Neuronal stem cell (in vitro differentiated cells): ENCODE data around the gene TOM1.

Source experiments
- DNase-seq: peaks from one replicate; pipeline ENCODE4 v3.0.0-alpha.2; 2013; ENCODE audit warnings: low spot score
- H2AFZ ChIP-seq: one replicate; pipeline ENCODE4 v1.6.1; 2013; ENCODE audit warnings: mild to moderate bottlenecking, low read length, inconsistent platforms
- H2AK5ac ChIP-seq: 2 replicates; pipeline ENCODE4 v1.6.1; 2013; ENCODE audit warnings: low read depth, mild to moderate bottlenecking, inconsistent platforms, low read length, moderate library complexity, mixed read lengths
- H2BK120ac ChIP-seq: 2 replicates; pipeline ENCODE4 v1.6.1; 2013; ENCODE audit warnings: low read depth, mild to moderate bottlenecking, inconsistent platforms, low read length, moderate library complexity, mixed read lengths
- H2BK12ac ChIP-seq: one replicate; pipeline ENCODE4 v1.6.1; 2013; ENCODE audit warnings: low read length, inconsistent platforms
- H2BK15ac ChIP-seq: 2 replicates; pipeline ENCODE4 v1.6.1; 2013; ENCODE audit warnings: mild to moderate bottlenecking, low read length, inconsistent platforms, mixed read lengths
- H2BK5ac ChIP-seq: one replicate; pipeline ENCODE4 v1.6.1; 2013; ENCODE audit warnings: inconsistent platforms, mild to moderate bottlenecking, low read length, moderate library complexity
- H3K14ac ChIP-seq: one replicate; pipeline ENCODE4 v1.6.1; 2013; ENCODE audit warnings: low read length, inconsistent platforms
- H3K18ac ChIP-seq: 2 replicates; pipeline ENCODE4 v1.6.1; 2013; ENCODE audit warnings: low read length, inconsistent platforms
- H3K23ac ChIP-seq: 2 replicates; pipeline ENCODE4 v1.6.1; 2013; ENCODE audit warnings: low read depth, mild to moderate bottlenecking, mixed read lengths, low read length, inconsistent platforms; ENCODE audit not compliant: poor library complexity
- H3K27ac ChIP-seq: replicated peaks from 3 replicates; pipeline ENCODE4 v1.5.1; 2013; ENCODE audit warnings: low read length, inconsistent platforms
- H3K27me3 ChIP-seq, 3 experiments: 2 replicates each; pipeline ENCODE4 v1.6.1; 2013; ENCODE audit warnings: low read length in 3 of 3, mild to moderate bottlenecking in 2 of 3, inconsistent platforms in 1 of 3, low read depth in 1 of 3, mixed read lengths in 1 of 3, moderate library complexity in 1 of 3; ENCODE audit not compliant: control insufficient read depth in 3 of 3, insufficient read depth in 3 of 3
- H3K36me3 ChIP-seq, 2 donors: replicated peaks in 1 of 2; 2 replicates each; pipeline ENCODE4 v1.6.1; 2013; ENCODE audit warnings: low read length in 2 of 2; ENCODE audit not compliant: control insufficient read depth in 2 of 2, insufficient read depth in 2 of 2
- H3K4ac ChIP-seq: 2 replicates; pipeline ENCODE4 v1.6.1; 2013; ENCODE audit warnings: inconsistent platforms, mild to moderate bottlenecking, low read length, moderate library complexity
- H3K4me1 ChIP-seq, 2 donors: 1 replicate in 1 of 2; 2 replicates in 1 of 2; pipeline ENCODE4 v1.6.1; 2013; ENCODE audit warnings: low read length in 2 of 2, low read depth in 1 of 2; ENCODE audit not compliant: control insufficient read depth in 2 of 2, insufficient read depth in 1 of 2
- H3K4me2 ChIP-seq: one replicate; pipeline ENCODE4 v1.6.1; 2013; ENCODE audit warnings: mild to moderate bottlenecking, low read length, inconsistent platforms; ENCODE audit not compliant: insufficient read depth, poor library complexity, severe bottlenecking
- H3K4me3 ChIP-seq, 2 donors: 2 replicates each; pipeline ENCODE4 v1.5.1; 2013; ENCODE audit warnings: low read length in 2 of 2, mild to moderate bottlenecking in 2 of 2, inconsistent platforms in 1 of 2, moderate library complexity in 1 of 2
- H3K79me1 ChIP-seq: one replicate; pipeline ENCODE4 v1.6.1; 2013; ENCODE audit warnings: low read depth, mild to moderate bottlenecking, inconsistent platforms, low read length, moderate library complexity
- H3K9ac ChIP-seq: one replicate; pipeline ENCODE4 v1.6.1; 2013; ENCODE audit warnings: mild to moderate bottlenecking, low read depth, low read length, inconsistent platforms; ENCODE audit not compliant: poor library complexity
- H3K9me3 ChIP-seq, 2 donors: replicated peaks in 1 of 2; 2 replicates each; pipeline versions ENCODE3 to v1.6.1; 2013; ENCODE audit warnings: low read length in 2 of 2, mild to moderate bottlenecking in 2 of 2, inconsistent platforms in 1 of 2, low read depth in 1 of 2, mixed read lengths in 1 of 2, moderate library complexity in 1 of 2; ENCODE audit not compliant: control insufficient read depth in 2 of 2, insufficient read depth in 1 of 2
- H4K8ac ChIP-seq: one replicate; pipeline ENCODE4 v1.6.1; 2013; ENCODE audit warnings: low read depth, mild to moderate bottlenecking, inconsistent platforms, low read length, moderate library complexity
- H4K91ac ChIP-seq: one replicate; pipeline ENCODE4 v1.6.1; 2013; ENCODE audit warnings: low read length, low read depth, mild to moderate bottlenecking, inconsistent platforms; ENCODE audit not compliant: poor library complexity
- WGBS, 2 donors: extraction: QIAGEN DNeasy Blood & Tissue Kit; methylation state at CpG; one replicate each; pipeline ENCODE4 v1.1.7; 2013; ENCODE audit warnings: missing lambda C conversion rate in 2 of 2, mixed read lengths in 1 of 2; ENCODE audit not compliant: insufficient read length in 2 of 2, insufficient replicate concordance in 1 of 2; ENCODE audit errors: extremely low coverage in 2 of 2; 5-methylcytosine and 5-hydroxymethylcytosine counted together

The TOM1 gene

DNA sequence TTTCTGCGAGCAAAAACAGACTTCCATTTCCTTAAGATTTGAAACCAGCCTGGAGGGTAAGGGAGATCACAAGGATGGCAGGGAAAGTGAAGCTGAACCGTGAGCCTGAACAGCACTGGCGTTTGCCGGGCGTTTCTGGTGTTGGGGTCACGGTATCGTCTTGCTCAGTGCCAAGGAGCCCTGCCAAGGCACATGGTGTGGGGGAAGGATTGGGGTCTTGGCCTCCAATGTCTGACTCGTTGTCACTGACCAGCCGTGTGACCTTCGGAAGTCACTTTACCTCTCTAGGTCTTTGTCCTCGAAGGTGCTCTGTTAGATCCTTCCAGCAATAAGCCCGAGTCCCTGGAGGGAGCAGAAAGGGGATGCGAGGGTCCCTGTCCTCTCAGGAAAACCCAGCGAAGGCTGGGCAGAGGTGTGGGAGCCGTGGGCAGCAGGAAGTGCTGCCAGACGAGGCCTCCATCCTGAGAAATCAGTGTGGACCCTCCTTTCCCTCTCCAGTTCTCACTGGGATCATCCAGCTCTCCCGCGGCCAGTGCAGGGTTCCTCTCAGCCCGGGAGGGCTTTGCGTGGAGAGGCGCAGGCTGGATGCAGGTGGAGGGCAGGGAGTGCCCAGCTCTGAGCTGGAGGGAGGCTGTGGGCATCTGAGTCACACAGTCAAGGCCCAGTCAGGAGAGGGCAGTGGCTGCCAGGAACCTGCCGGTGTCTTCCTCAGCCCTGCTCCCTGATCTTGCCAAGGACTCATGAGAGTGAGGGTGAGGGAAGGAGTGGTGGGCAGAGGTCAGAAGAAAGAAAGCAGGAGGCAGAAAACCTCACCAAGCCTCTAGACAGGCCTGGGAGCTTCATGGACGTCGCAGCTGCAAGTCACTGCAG, 18.9 kb downstream of the TOM1 start:
- no peak overlapping the region for H2AK5ac ChIP-seq
- H3K4me3 ChIP-seq: no peak overlapping the region
- no peak overlapping the region for H4K8ac ChIP-seq
- H3K27ac ChIP-seq: no peak overlapping the region
- no CpG with 5 or more reads among the region's 24 CpGs for WGBS, 2 donors
- no peaks in the 10 kb centered on the region for H3K9me3 ChIP-seq
- H2BK15ac ChIP-seq: no peak overlapping the region
- H2BK12ac ChIP-seq: no peak overlapping the region
- no peak overlapping the region for H3K14ac ChIP-seq
- H3K36me3 ChIP-seq: peaks cover 14 to 19% of the 10 kb centered on the region in 2 donors
- no peak overlapping the region for H3K18ac ChIP-seq
- no peaks in the 10 kb centered on the region for H3K27me3 ChIP-seq
- DNase-seq: no peak
- H2BK5ac ChIP-seq: no peak overlapping the region
- H3K4me2 ChIP-seq: no peak overlapping the region
- H3K9ac ChIP-seq: peak overlapping the region; percentile 63
- peak overlapping the region; percentile 52 for H3K23ac ChIP-seq
- H3K4ac ChIP-seq: no peak overlapping the region
- no peak overlapping the region for H2AFZ ChIP-seq
- peaks cover 1% of the 10 kb centered on the region for H3K79me1 ChIP-seq
- peak overlapping the region; percentile 64 for H2BK120ac ChIP-seq
- H4K91ac ChIP-seq: no peak overlapping the region
- peaks cover 0 to 3% of the 10 kb centered on the region in 2 donors for H3K4me1 ChIP-seq

DNA sequence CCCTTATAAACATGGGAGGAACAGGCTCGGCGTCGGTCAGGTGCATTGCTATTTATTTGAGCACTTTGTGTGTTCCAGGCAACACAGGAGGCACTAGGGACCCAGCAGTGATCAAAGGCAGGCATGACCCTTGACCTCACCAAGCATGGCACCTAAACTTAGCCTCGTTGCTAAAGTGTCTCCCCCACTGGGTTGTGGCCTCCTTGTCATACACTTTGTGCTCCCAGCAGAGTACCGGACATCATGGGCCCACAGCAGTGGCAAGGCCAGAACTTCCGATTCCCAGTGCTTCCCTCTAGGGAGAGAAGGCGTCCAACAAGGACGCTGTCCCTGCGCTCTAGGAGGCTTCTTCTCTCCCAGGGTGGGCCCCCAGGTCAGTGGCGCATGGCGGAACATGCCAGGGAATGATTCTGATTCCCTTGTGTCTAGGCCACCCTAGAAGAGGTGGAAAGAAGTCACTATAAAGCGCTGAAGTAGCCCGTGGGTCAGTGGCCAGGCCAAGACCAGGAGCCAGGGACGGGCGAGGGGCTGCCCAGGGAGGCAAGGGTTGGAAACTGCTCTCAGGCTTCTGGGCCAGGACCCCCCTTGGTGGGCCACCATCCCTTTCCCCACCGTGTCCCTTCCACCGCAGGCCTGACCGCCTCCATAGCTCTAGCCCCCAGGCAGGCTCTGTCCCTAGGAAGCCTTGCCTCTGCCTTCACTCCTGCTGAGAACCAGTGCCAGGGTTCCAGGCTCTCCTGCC, 19.7 kb downstream of the TOM1 start:
- no peak for DNase-seq
- Histone ChIP-seq H2BK12ac (no peak overlapping the region), H2AFZ (no peak overlapping the region), H3K27ac (no peak overlapping the region), H4K8ac (no peak overlapping the region), H3K27me3 (no peaks in the 10 kb centered on the region), H2BK120ac (no peak overlapping the region), H4K91ac (peak overlapping the region; percentile 26), H2BK15ac (no peak overlapping the region), H3K23ac (no peak overlapping the region), H3K4ac (no peak overlapping the region), H3K9ac (peak overlapping the region; percentile 63), H2BK5ac (no peak overlapping the region), H3K4me1 (peaks cover 0 to 3% of the 10 kb centered on the region in 2 donors), H3K14ac (no peak overlapping the region), H2AK5ac (peak overlapping the region; percentile 24), H3K9me3 (no peaks in the 10 kb centered on the region), H3K79me1 (peaks cover 1% of the 10 kb centered on the region), H3K4me3 (no peak overlapping the region), H3K4me2 (no peak overlapping the region), H3K18ac (no peak overlapping the region), H3K36me3 (peaks cover 19 to 25% of the 10 kb centered on the region in 2 donors)
- no CpG with 5 or more reads among the region's 18 CpGs for WGBS, 2 donors

DNA sequence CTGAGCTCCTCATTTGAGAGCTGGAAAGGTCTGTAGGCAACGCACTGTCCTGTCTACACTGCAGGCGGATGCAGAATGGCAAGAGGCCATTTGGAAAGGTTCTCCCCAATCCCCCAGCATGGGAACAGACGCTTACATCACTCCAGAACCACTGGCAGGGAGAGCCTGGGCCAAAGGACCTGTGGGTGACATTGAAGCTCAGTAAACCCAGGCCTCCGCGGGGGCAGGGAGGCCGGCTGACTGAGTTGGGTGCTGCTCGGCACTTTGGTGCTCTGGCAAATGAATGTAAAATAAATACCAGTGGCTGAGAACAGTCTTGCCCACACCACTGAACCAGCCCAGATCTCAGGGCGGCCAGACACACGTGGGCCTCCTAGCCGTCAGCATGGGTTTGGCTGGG, 22.4 kb downstream of the TOM1 start:
- Histone ChIP-seq H3K9ac (no peak overlapping the region), H3K23ac (no peak overlapping the region), H3K27ac (no peak overlapping the region), H3K9me3 (no peaks in the 10 kb centered on the region), H4K91ac (no peak overlapping the region), H3K14ac (no peak overlapping the region), H3K4me2 (no peak overlapping the region), H3K4ac (no peak overlapping the region), H3K79me1 (peaks cover 1% of the 10 kb centered on the region), H3K27me3 (no peaks in the 10 kb centered on the region), H2BK12ac (no peak overlapping the region), H3K18ac (no peak overlapping the region), H3K4me1 (no peaks in the 10 kb centered on the region), H3K4me3 (no peak overlapping the region), H2BK5ac (no peak overlapping the region), H4K8ac (no peak overlapping the region), H2AK5ac (no peak overlapping the region), H3K36me3 (peaks cover 24 to 38% of the 10 kb centered on the region in 2 donors), H2AFZ (no peak overlapping the region), H2BK120ac (no peak overlapping the region), H2BK15ac (no peak overlapping the region)
- no peak for DNase-seq
- no CpG with 5 or more reads among the region's 10 CpGs for WGBS, 2 donors

DNA sequence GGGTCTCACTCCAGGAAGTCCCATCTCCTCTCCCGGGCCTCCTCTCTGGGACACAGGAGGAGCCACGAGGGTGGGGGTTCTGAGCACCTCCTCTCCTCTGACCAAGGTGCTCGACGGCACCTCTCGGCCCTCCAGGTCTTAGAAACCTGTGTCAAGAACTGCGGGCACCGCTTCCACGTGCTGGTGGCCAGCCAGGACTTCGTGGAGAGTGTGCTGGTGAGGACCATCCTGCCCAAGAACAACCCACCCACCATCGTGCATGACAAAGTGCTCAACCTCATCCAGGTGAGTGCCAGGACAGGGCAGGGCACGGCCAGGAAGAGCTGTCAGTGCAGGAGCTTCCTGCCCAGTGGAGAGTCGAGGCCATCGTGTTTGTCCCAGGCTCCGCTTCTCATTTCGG, 23.2 kb downstream of the TOM1 start:
- Histone ChIP-seq H3K14ac (peak overlapping the region; percentile 58), H3K9me3 (no peaks in the 10 kb centered on the region), H3K79me1 (peaks cover 1% of the 10 kb centered on the region), H3K27me3 (no peaks in the 10 kb centered on the region), H3K4me1 (no peaks in the 10 kb centered on the region), H2BK5ac (no peak overlapping the region), H2BK12ac (no peak overlapping the region), H2BK120ac (no peak overlapping the region), H3K23ac (peak overlapping the region; percentile 40), H4K8ac (no peak overlapping the region), H2AFZ (no peak overlapping the region), H4K91ac (no peak overlapping the region), H3K36me3 (peaks cover 31 to 42% of the 10 kb centered on the region in 2 donors), H3K4ac (no peak overlapping the region), H3K4me3 (peak overlapping the region in 1 of 2 donors; percentile 30), H3K9ac (no peak overlapping the region), H3K4me2 (no peak overlapping the region), H3K27ac (no peak overlapping the region), H2BK15ac (no peak overlapping the region), H3K18ac (no peak overlapping the region), H2AK5ac (no peak overlapping the region)
- no CpG with 5 or more reads among the region's 15 CpGs for WGBS, 2 donors
- no peak for DNase-seq
